Neuronal stem cell (in vitro differentiated cells): ENCODE measurements around the gene NOXO1.
A peak's percentile ranks its signal among the peaks of the same experiment; 100 is the strongest.

Source experiments
- DNase-seq: peaks from one replicate; pipeline ENCODE4 v3.0.0-alpha.2; 2013; ENCODE audit warnings: low spot score
- H2AFZ ChIP-seq: one replicate; pipeline ENCODE4 v1.6.1; 2013; ENCODE audit warnings: mild to moderate bottlenecking, low read length, inconsistent platforms
- H2AK5ac ChIP-seq: 2 replicates; pipeline ENCODE4 v1.6.1; 2013; ENCODE audit warnings: low read depth, mild to moderate bottlenecking, inconsistent platforms, low read length, moderate library complexity, mixed read lengths
- H2BK120ac ChIP-seq: 2 replicates; pipeline ENCODE4 v1.6.1; 2013; ENCODE audit warnings: low read depth, mild to moderate bottlenecking, inconsistent platforms, low read length, moderate library complexity, mixed read lengths
- H2BK12ac ChIP-seq: one replicate; pipeline ENCODE4 v1.6.1; 2013; ENCODE audit warnings: low read length, inconsistent platforms
- H2BK15ac ChIP-seq: 2 replicates; pipeline ENCODE4 v1.6.1; 2013; ENCODE audit warnings: mild to moderate bottlenecking, low read length, inconsistent platforms, mixed read lengths
- H2BK5ac ChIP-seq: one replicate; pipeline ENCODE4 v1.6.1; 2013; ENCODE audit warnings: inconsistent platforms, mild to moderate bottlenecking, low read length, moderate library complexity
- H3K14ac ChIP-seq: one replicate; pipeline ENCODE4 v1.6.1; 2013; ENCODE audit warnings: low read length, inconsistent platforms
- H3K18ac ChIP-seq: 2 replicates; pipeline ENCODE4 v1.6.1; 2013; ENCODE audit warnings: low read length, inconsistent platforms
- H3K23ac ChIP-seq: 2 replicates; pipeline ENCODE4 v1.6.1; 2013; ENCODE audit warnings: low read depth, mild to moderate bottlenecking, mixed read lengths, low read length, inconsistent platforms; ENCODE audit not compliant: poor library complexity
- H3K27ac ChIP-seq: replicated peaks from 3 replicates; pipeline ENCODE4 v1.5.1; 2013; ENCODE audit warnings: low read length, inconsistent platforms
- H3K27me3 ChIP-seq, 3 experiments: 2 replicates each; pipeline ENCODE4 v1.6.1; 2013; ENCODE audit warnings: low read length in 3 of 3, mild to moderate bottlenecking in 2 of 3, inconsistent platforms in 1 of 3, low read depth in 1 of 3, mixed read lengths in 1 of 3, moderate library complexity in 1 of 3; ENCODE audit not compliant: control insufficient read depth in 3 of 3, insufficient read depth in 3 of 3
- H3K36me3 ChIP-seq, 2 donors: replicated peaks in 1 of 2; 2 replicates each; pipeline ENCODE4 v1.6.1; 2013; ENCODE audit warnings: low read length in 2 of 2; ENCODE audit not compliant: control insufficient read depth in 2 of 2, insufficient read depth in 2 of 2
- H3K4ac ChIP-seq: 2 replicates; pipeline ENCODE4 v1.6.1; 2013; ENCODE audit warnings: inconsistent platforms, mild to moderate bottlenecking, low read length, moderate library complexity
- H3K4me1 ChIP-seq, 2 donors: 1 replicate in 1 of 2; 2 replicates in 1 of 2; pipeline ENCODE4 v1.6.1; 2013; ENCODE audit warnings: low read length in 2 of 2, low read depth in 1 of 2; ENCODE audit not compliant: control insufficient read depth in 2 of 2, insufficient read depth in 1 of 2
- H3K4me2 ChIP-seq: one replicate; pipeline ENCODE4 v1.6.1; 2013; ENCODE audit warnings: mild to moderate bottlenecking, low read length, inconsistent platforms; ENCODE audit not compliant: insufficient read depth, poor library complexity, severe bottlenecking
- H3K4me3 ChIP-seq, 2 donors: 2 replicates each; pipeline ENCODE4 v1.5.1; 2013; ENCODE audit warnings: low read length in 2 of 2, mild to moderate bottlenecking in 2 of 2, inconsistent platforms in 1 of 2, moderate library complexity in 1 of 2
- H3K79me1 ChIP-seq: one replicate; pipeline ENCODE4 v1.6.1; 2013; ENCODE audit warnings: low read depth, mild to moderate bottlenecking, inconsistent platforms, low read length, moderate library complexity
- H3K9ac ChIP-seq: one replicate; pipeline ENCODE4 v1.6.1; 2013; ENCODE audit warnings: mild to moderate bottlenecking, low read depth, low read length, inconsistent platforms; ENCODE audit not compliant: poor library complexity
- H3K9me3 ChIP-seq, 2 donors: replicated peaks in 1 of 2; 2 replicates each; pipeline versions ENCODE3 to v1.6.1; 2013; ENCODE audit warnings: low read length in 2 of 2, mild to moderate bottlenecking in 2 of 2, inconsistent platforms in 1 of 2, low read depth in 1 of 2, mixed read lengths in 1 of 2, moderate library complexity in 1 of 2; ENCODE audit not compliant: control insufficient read depth in 2 of 2, insufficient read depth in 1 of 2
- H4K8ac ChIP-seq: one replicate; pipeline ENCODE4 v1.6.1; 2013; ENCODE audit warnings: low read depth, mild to moderate bottlenecking, inconsistent platforms, low read length, moderate library complexity
- H4K91ac ChIP-seq: one replicate; pipeline ENCODE4 v1.6.1; 2013; ENCODE audit warnings: low read length, low read depth, mild to moderate bottlenecking, inconsistent platforms; ENCODE audit not compliant: poor library complexity
- WGBS, 2 donors: extraction: QIAGEN DNeasy Blood & Tissue Kit; methylation state at CpG; one replicate each; pipeline ENCODE4 v1.1.7; 2013; ENCODE audit warnings: missing lambda C conversion rate in 2 of 2, mixed read lengths in 1 of 2; ENCODE audit not compliant: insufficient read length in 2 of 2, insufficient replicate concordance in 1 of 2; ENCODE audit errors: extremely low coverage in 2 of 2; 5-methylcytosine and 5-hydroxymethylcytosine counted together

Gene NOXO1

GRCh38 chr16:2003231-2003826, 22.1 kb upstream of the NOXO1 start:
- no peak overlapping the region for H2AFZ ChIP-seq
- H3K36me3 ChIP-seq = peaks cover 39 to 69% of the 10 kb centered on the region in 2 donors
- no peak overlapping the region for H3K14ac ChIP-seq
- no peak overlapping the region for H3K9ac ChIP-seq
- peak overlapping the region in 1 of 2 donors; percentile 8 for H3K4me3 ChIP-seq
- peak overlapping the region; percentile 70 for H3K23ac ChIP-seq
- DNase-seq = no peak
- H2BK5ac ChIP-seq = no peak overlapping the region
- H3K4ac ChIP-seq = no peak overlapping the region
- no peak overlapping the region for H2BK15ac ChIP-seq
- no peak overlapping the region for H2BK120ac ChIP-seq
- peak overlapping the region; percentile 57 for H3K18ac ChIP-seq
- no CpG with 5 or more reads among the region's 8 CpGs for WGBS, 2 donors
- H3K79me1 ChIP-seq = peaks cover 46% of the 10 kb centered on the region
- H3K27ac ChIP-seq = peak overlapping the region; percentile 29
- H2AK5ac ChIP-seq = peak overlapping the region; percentile 0
- H3K9me3 ChIP-seq = no peaks in the 10 kb centered on the region
- peaks cover 17 to 21% of the 10 kb centered on the region in 2 donors for H3K4me1 ChIP-seq
- H4K91ac ChIP-seq = no peak overlapping the region
- no peak overlapping the region for H2BK12ac ChIP-seq
- H3K4me2 ChIP-seq = no peak overlapping the region
- no peak overlapping the region for H4K8ac ChIP-seq
- H3K27me3 ChIP-seq = no peaks in the 10 kb centered on the region

- H3K4ac ChIP-seq = no peak overlapping the region
- H3K27me3 ChIP-seq = no peaks in the 10 kb centered on the region
- peak overlapping the region; percentile 55 for H3K23ac ChIP-seq
- no peak overlapping the region for H2BK15ac ChIP-seq
- H3K9ac ChIP-seq = no peak overlapping the region
- no peak overlapping the region for H2AFZ ChIP-seq
- no CpG with 5 or more reads among the region's 47 CpGs for WGBS, 2 donors
- H3K14ac ChIP-seq = no peak overlapping the region
- H3K36me3 ChIP-seq = peaks cover 39 to 69% of the 10 kb centered on the region in 2 donors
- H4K8ac ChIP-seq = peak overlapping the region; percentile 92
- no peak overlapping the region for H2BK12ac ChIP-seq
- H2AK5ac ChIP-seq = peak overlapping the region; percentile 35
- H2BK120ac ChIP-seq = no peak overlapping the region
- peak overlapping the region in 1 of 2 donors; percentile 59 for H3K4me3 ChIP-seq
- no peaks in the 10 kb centered on the region for H3K9me3 ChIP-seq
- no peak overlapping the region for H4K91ac ChIP-seq
- no peak overlapping the region for H3K27ac ChIP-seq
- peak overlapping the region; percentile 38 for H3K18ac ChIP-seq
- peaks cover 43% of the 10 kb centered on the region for H3K79me1 ChIP-seq
- H3K4me1 ChIP-seq = peaks cover 12 to 16% of the 10 kb centered on the region in 2 donors
- no peak for DNase-seq
- no peak overlapping the region for H2BK5ac ChIP-seq
- H3K4me2 ChIP-seq = no peak overlapping the region
These were observed 21.3 kb upstream of the NOXO1 start for GRCh38 chr16:2002406-2003230.

- Histone ChIP-seq H3K4me2 (no peak overlapping the region), H2BK5ac (no peak overlapping the region), H4K91ac (no peak overlapping the region), H3K4ac (no peak overlapping the region), H2BK12ac (no peak overlapping the region), H2AK5ac (no peak overlapping the region), H2BK15ac (no peak overlapping the region), H3K23ac (peak overlapping the region; percentile 43), H3K9ac (peak overlapping the region; percentile 24), H3K18ac (no peak overlapping the region), H3K27me3 (no peaks in the 10 kb centered on the region), H3K4me1 (peaks cover 11 to 13% of the 10 kb centered on the region in 2 donors), H3K14ac (no peak overlapping the region), H3K36me3 (peaks cover 41 to 72% of the 10 kb centered on the region in 2 donors), H3K27ac (no peak overlapping the region), H3K4me3 (peak overlapping the region in 1 of 2 donors; percentile 59), H2AFZ (no peak overlapping the region), H3K9me3 (no peaks in the 10 kb centered on the region), H4K8ac (peak overlapping the region; percentile 92), H3K79me1 (peaks cover 34% of the 10 kb centered on the region), H2BK120ac (no peak overlapping the region)
- WGBS, 2 donors = no CpG with 5 or more reads among the region's 53 CpGs
- no peak for DNase-seq
These were observed 20.4 kb upstream of the NOXO1 start for GRCh38 chr16:2001456-2002355.
